B cell (primary cell): ENCODE measurements around the gene PTX4. TPM values are rescaled to one million over a fixed set of nuclear protein-coding genes. Genes with fewer than 3 reads are reported as not detected.
A peak's percentile ranks its signal among the peaks of the same experiment; 100 is the strongest.

Experiments used
- ATAC-seq: fragments of 200-7000 bp; cut with Tn5 transposase; one replicate; pipeline ENCODE4 v1.10.0; 2021; ENCODE audit warnings: low read depth, mild to moderate bottlenecking, moderate number of reproducible peaks, moderate library complexity
- CTCF ChIA-PET: fragments of 350-600 bp; sonication (Branson Sonifier 250); formaldehyde crosslinking; loops from one replicate; lab custom pipeline; 2021; ENCODE audit warnings: antibody characterized with exemption, inconsistent platforms; lab: Charles Lee
- POLR2A ChIA-PET: fragments of 350-600 bp; sonication (Branson Sonifier 250); formaldehyde crosslinking; loops from one replicate; lab custom pipeline; 2021; ENCODE audit warnings: antibody characterized with exemption; lab: Charles Lee
- DNase-seq: peaks from one replicate; pipeline ENCODE4 v3.0.0; 2013
- H2AFZ ChIP-seq: 2 replicates; pipeline ENCODE4 v1.6.1; 2012; ENCODE audit warnings: mild to moderate bottlenecking, low read depth, low read length; ENCODE audit not compliant: insufficient read depth, poor library complexity, severe bottlenecking
- H3K27ac ChIP-seq, 2 donors: 1 replicate in 1 of 2; 2 replicates in 1 of 2; pipeline ENCODE4 v1.5.1; 2012 to 2013; ENCODE audit warnings: low read length in 2 of 2, mild to moderate bottlenecking in 2 of 2, moderate library complexity in 1 of 2
- H3K27me3 ChIP-seq, 4 experiments: fragments of 200-600 bp in 1 of 4; sonication (generic) in 1 of 4; replicated peaks in 1 of 4; 1 replicate in 2 of 4; 2 replicates in 2 of 4; pipeline versions ENCODE4 v1.6.1 to v1.7.0; 2013 to 2016; ENCODE audit warnings: low read length in 3 of 4, mild to moderate bottlenecking in 2 of 4, mixed read lengths in 1 of 4, moderate library complexity in 1 of 4; ENCODE audit not compliant: insufficient read depth in 4 of 4, control insufficient read depth in 3 of 4; ENCODE audit errors: control extremely low read depth in 1 of 4
- H3K36me3 ChIP-seq, 2 experiments: replicated peaks in 1 of 2; 1 replicate in 1 of 2; 2 replicates in 1 of 2; pipeline versions ENCODE4 v1.6.1 to v1.7.1; 2013; ENCODE audit warnings: low read length in 1 of 2; ENCODE audit not compliant: insufficient read depth in 2 of 2, control insufficient read depth in 1 of 2; ENCODE audit errors: control extremely low read depth in 1 of 2, extremely low read depth in 1 of 2
- H3K4me1 ChIP-seq, 2 donors: fragments of 200-600 bp in 1 of 2; sonication (generic) in 1 of 2; 1 replicate in 1 of 2; 2 replicates in 1 of 2; pipeline versions ENCODE4 v1.5.1 to v1.6.1; 2013 to 2017; ENCODE audit warnings: low read length in 2 of 2; ENCODE audit not compliant: control insufficient read depth in 2 of 2, insufficient read depth in 2 of 2
- H3K4me2 ChIP-seq: replicated peaks from 2 replicates; pipeline ENCODE3; 2012; ENCODE audit warnings: mild to moderate bottlenecking, low read depth, low read length; ENCODE audit not compliant: poor library complexity, severe bottlenecking
- H3K4me3 ChIP-seq, 5 experiments: fragments of 200-600 bp in 1 of 5; sonication (generic) in 1 of 5; 1 replicate in 3 of 5; 2 replicates in 2 of 5; pipeline versions ENCODE4 v1.5.1 to v1.7.0; 2011 to 2016; ENCODE audit warnings: low read length in 4 of 5, mild to moderate bottlenecking in 4 of 5, low read depth in 2 of 5, control low read depth in 1 of 5, moderate library complexity in 1 of 5; ENCODE audit not compliant: insufficient read depth in 1 of 5; ENCODE audit errors: control extremely low read depth in 1 of 5, extremely low read depth in 1 of 5
- H3K79me2 ChIP-seq: fragments of 200-600 bp; sonication (generic); one replicate; pipeline ENCODE4 v1.6.0; 2016; ENCODE audit warnings: low read length; ENCODE audit not compliant: control insufficient read depth, insufficient read depth
- H3K9ac ChIP-seq: fragments of 200-600 bp; sonication (generic); 2 replicates; pipeline ENCODE4 v1.6.1; 2017; ENCODE audit warnings: mild to moderate bottlenecking, low read length, moderate library complexity
- H3K9me3 ChIP-seq, 3 donors: one replicate each; pipeline versions ENCODE4 v1.6.1 to v1.7.1; 2013; ENCODE audit warnings: low read length in 2 of 3; ENCODE audit not compliant: control insufficient read depth in 2 of 3, insufficient read depth in 1 of 3; ENCODE audit errors: control extremely low read depth in 1 of 3
- H4K20me1 ChIP-seq: 2 replicates; pipeline ENCODE4 v1.6.0; 2012; ENCODE audit warnings: mild to moderate bottlenecking, low read length; ENCODE audit not compliant: insufficient read depth, control insufficient read depth, poor library complexity, severe bottlenecking
- H3K27ac Mint-ChIP-seq: one replicate; pipeline ENCODE4 v1.8.0; 2021; ENCODE audit warnings: mixed read lengths
- H3K27me3 Mint-ChIP-seq: one replicate; pipeline ENCODE4 v1.8.0; 2021; ENCODE audit warnings: mixed read lengths
- H3K4me1 Mint-ChIP-seq: one replicate; pipeline ENCODE4 v1.8.0; 2021; ENCODE audit warnings: mixed read lengths
- H3K4me3 Mint-ChIP-seq: one replicate; pipeline ENCODE4 v1.8.0; 2021; ENCODE audit warnings: mixed read lengths
- H3K9me3 Mint-ChIP-seq: one replicate; pipeline ENCODE4 v1.8.0; 2022; ENCODE audit warnings: mixed read lengths; ENCODE audit not compliant: insufficient read depth
- CTCF ChIP-seq: fragments of 200-600 bp; IDR thresholded peaks from one replicate; pipeline ENCODE4 v1.8.0; 2022; ENCODE audit warnings: antibody characterized with exemption, mild to moderate bottlenecking
- EZH2 ChIP-seq: IDR thresholded peaks from 2 replicates; pipeline ENCODE4 v1.6.1; 2012; ENCODE audit warnings: borderline replicate concordance, low read depth, mild to moderate bottlenecking, moderate library complexity, low read length; ENCODE audit not compliant: insufficient read depth, poor library complexity, severe bottlenecking
- WGBS: methylation state at CpG from one replicate; pipeline ENCODE4 v1.1.5; 2013; ENCODE audit warnings: missing lambda C conversion rate; ENCODE audit not compliant: insufficient coverage; 5-methylcytosine and 5-hydroxymethylcytosine counted together
- intact Hi-C: fragments of 100-400 bp; cut with micrococcal nuclease; formaldehyde crosslinking; loops from one replicate; pipeline ENCODE4 v1.10.0; 2022
- polyA plus RNA-seq: library from polyadenylated mRNA; depleted of rRNA; stranded (reverse); fragments of >200 nt; gene quantifications from 2 replicates; pipeline ENCODE4 v1.2.3, GENCODE V29; 2012
- total RNA-seq, 2 donors: library from RNA; stranded (reverse); fragments of 120-200 nt in 1 of 2; gene quantifications; 1 replicate in 1 of 2; 2 replicates in 1 of 2; pipeline versions ENCODE4 v1.2.3 to v1.2.4, GENCODE V29; 2013 to 2022

Gene PTX4
- total and polyA plus RNA-seq, 2 donors (not counting 1 experiment from before 2014, with no cell fraction given), result 0.33 TPM; not detected in 1

GRCh38 chr16:1494711-1495110 lies 6.0 kb upstream of the PTX4 start:
- Mint-ChIP-seq H3K27ac (peak overlapping the region; percentile 79), H3K4me3 (peak overlapping the region; percentile 97), H3K9me3 (no peaks in the 10 kb centered on the region), H3K27me3 (no peaks in the 10 kb centered on the region), H3K4me1 (peaks cover 17% of the 10 kb centered on the region)
- DNase-seq, result no peak
- ATAC-seq, result no peak
- peaks cover 59% of the 10 kb centered on the region for H3K79me2 ChIP-seq
- peaks cover 0 to 36% of the 10 kb centered on the region in 2 experiments for H3K36me3 ChIP-seq
- no peak overlapping the region for H3K27ac ChIP-seq
- H3K4me3 ChIP-seq, result no peak overlapping the region
- POLR2A ChIA-PET, result interaction anchor here (2.8 to 2.9 kb wide), 2 partner anchors 35 to 74 kb away, joined by 16 to 21 read pairs; partner anchors contain the start of gene UQCC4
- peaks cover 33% of the 10 kb centered on the region for H4K20me1 ChIP-seq
- WGBS, result 93% methylated on average over 13 of the region's 13 CpGs
- H3K27me3 ChIP-seq, result no peaks in the 10 kb centered on the region
- CTCF ChIA-PET, result no interaction called here
- H3K9me3 ChIP-seq, result no peaks in the 10 kb centered on the region
- no peak overlapping the region for H2AFZ ChIP-seq
- no peak overlapping the region for H3K9ac ChIP-seq
- peak overlapping the region; percentile 99 for H3K4me2 ChIP-seq
- TF ChIP-seq CTCF (no peak), EZH2 (no peak)
- peaks cover 17 to 25% of the 10 kb centered on the region in 2 donors for H3K4me1 ChIP-seq
- intact Hi-C loops, result loop anchor here (5.0 kb wide), 1 partner anchor 118 kb away; the partner anchor contains the start of genes CRAMP1 and IFT140

- peak overlapping the region; percentile 36 to 87 (median 75) for H3K4me3 ChIP-seq
- Mint-ChIP-seq H3K9me3 (no peaks in the 10 kb centered on the region), H3K27me3 (no peaks in the 10 kb centered on the region), H3K27ac (peak overlapping the region; percentile 79), H3K4me3 (peak overlapping the region; percentile 97), H3K4me1 (peaks cover 17% of the 10 kb centered on the region)
- 64% methylated on average over 25 of the region's 25 CpGs for WGBS
- H3K27ac ChIP-seq, result peak overlapping the region in 1 of 2 donors; percentile 96
- H3K4me1 ChIP-seq, result peaks cover 17 to 25% of the 10 kb centered on the region in 2 donors
- TF ChIP-seq EZH2 (no peak), CTCF (no peak)
- H3K27me3 ChIP-seq, result no peaks in the 10 kb centered on the region
- CTCF ChIA-PET, result interaction anchor here (1.3 kb wide), 1 partner anchor 66 kb away, joined by 4 read pairs; no protein-coding TSS in a partner anchor
- H3K4me2 ChIP-seq, result peak overlapping the region; percentile 99
- no peak for DNase-seq
- H3K36me3 ChIP-seq, result peaks cover 0 to 34% of the 10 kb centered on the region in 2 experiments
- ATAC-seq, result no peak
- H2AFZ ChIP-seq, result peak overlapping the region; percentile 90
- H3K9ac ChIP-seq, result peak overlapping the region; percentile 85
- intact Hi-C loops, result loop anchor here (5.0 kb wide), 1 partner anchor 118 kb away; the partner anchor contains the start of genes CRAMP1 and IFT140
- no peaks in the 10 kb centered on the region for H3K9me3 ChIP-seq
- POLR2A ChIA-PET, result interaction anchor here (0.7 to 2.9 kb wide), 5 partner anchors 21 to 123 kb away, joined by 3 to 21 read pairs (median 12); partner anchors contain the start of genes CCDC154 and UQCC4
- H3K79me2 ChIP-seq, result peaks cover 59% of the 10 kb centered on the region
- peaks cover 31% of the 10 kb centered on the region for H4K20me1 ChIP-seq
Measured at GRCh38 chr16:1494129-1494640, 5.4 kb upstream of the PTX4 start.
